Spleen (tissue), 11 donors: Measurements from ENCODE around the gene HEATR3. TPM values are rescaled to one million over a fixed set of nuclear protein-coding genes. Genes with fewer than 3 reads are reported as not detected.
A peak's percentile ranks its signal among the peaks of the same experiment; 100 is the strongest.

ENCODE experiments used
- DNase-seq: peaks from one replicate; pipeline ENCODE4 v3.0.0-alpha.2; 2020
- H3K27ac ChIP-seq, 8 donors: fragments of 200-600 bp; sonication (generic) in 7 of 8; 1 replicate in 4 of 8; 2 replicates in 4 of 8; pipeline versions ENCODE4 v1.5.0 to v1.8.0; 2016 to 2021; ENCODE audit warnings: inconsistent platforms in 4 of 8, mild to moderate bottlenecking in 4 of 8, moderate library complexity in 1 of 8
- H3K27me3 ChIP-seq, 7 donors: fragments of 200-600 bp; sonication (generic) in 6 of 7; replicated peaks in 1 of 7; 1 replicate in 4 of 7; 2 replicates in 3 of 7; pipeline versions ENCODE4 v1.5.0 to v1.8.0; 2016 to 2021; ENCODE audit warnings: inconsistent platforms in 3 of 7, mild to moderate bottlenecking in 1 of 7
- H3K36me3 ChIP-seq, 6 donors: fragments of 200-600 bp; sonication (generic) in 5 of 6; 1 replicate in 4 of 6; 2 replicates in 2 of 6; pipeline versions ENCODE4 v1.5.0 to v1.8.0; 2016 to 2021; ENCODE audit warnings: inconsistent platforms in 2 of 6
- H3K4me1 ChIP-seq, 6 donors: fragments of 200-600 bp; sonication (generic) in 5 of 6; 1 replicate in 3 of 6; 2 replicates in 3 of 6; pipeline versions ENCODE4 v1.5.0 to v1.8.0; 2016 to 2021; ENCODE audit warnings: inconsistent platforms in 3 of 6
- H3K4me3 ChIP-seq, 8 donors: fragments of 200-600 bp; sonication (generic) in 7 of 8; 1 replicate in 4 of 8; 2 replicates in 4 of 8; pipeline versions ENCODE4 v1.5.0 to v1.8.0; 2016 to 2021; ENCODE audit warnings: inconsistent platforms in 4 of 8, mild to moderate bottlenecking in 4 of 8, moderate library complexity in 2 of 8
- H3K9me3 ChIP-seq, 8 donors: fragments of 200-600 bp; sonication (generic) in 7 of 8; 1 replicate in 4 of 8; 2 replicates in 4 of 8; pipeline versions ENCODE4 v1.5.0 to v1.8.0; 2016 to 2021; ENCODE audit warnings: inconsistent platforms in 4 of 8
- POLR2A ChIP-seq, 3 donors: fragments of 450-650 bp; IDR thresholded peaks; one replicate each; pipeline ENCODE4 v1.5.1; 2017; ENCODE audit warnings: antibody characterized with exemption in 3 of 3, mild to moderate bottlenecking in 1 of 3
- POLR2AphosphoS5 ChIP-seq, 3 donors: sonication (generic); formaldehyde crosslinking; IDR thresholded peaks; one replicate each; pipeline ENCODE4 v1.5.1; 2017; ENCODE audit warnings: antibody characterized with exemption in 3 of 3
- WGBS, 5 donors: extraction: QIAGEN DNeasy Blood & Tissue Kit in 3 of 5; methylation state at CpG; one replicate each; pipeline versions ENCODE4 v1.1.5 to v1.1.7; 2013 to 2018; 5-methylcytosine and 5-hydroxymethylcytosine counted together
- intact Hi-C: fragments of 100-400 bp; cut with DNase I; formaldehyde crosslinking; loops from one replicate; pipeline ENCODE4 v1.15.0; 2023; ENCODE audit warnings: low total_unique reads
- polyA plus RNA-seq, 3 donors: library from polyadenylated mRNA; stranded (reverse); fragments of 200-250 nt; gene quantifications; one replicate each; pipeline ENCODE4 v1.2.1, GENCODE V29; 2013
- total RNA-seq, 7 donors: library from RNA; depleted of rRNA in 3 of 7; stranded (reverse); fragments of >200 nt in 3 of 7; fragmentation: NEBNext Ultra II Directional in 4 of 7; extraction: Animal tissue kit (Norgen Biotek cat#: 25700) in 4 of 7; gene quantifications; one replicate each; pipeline versions ENCODE4 v1.1.0 to v1.2.1, GENCODE V29; 2016 to 2021
- TF ChIP-seq, protein P1 (sequence below), 11 experiments: fragments of 200-600 bp in 7 of 11; fragments of 450-650 bp in 4 of 11; sonication (generic) in 4 of 11; IDR thresholded peaks in 8 of 11; conservative IDR thresholded peaks in 3 of 11; 1 replicate in 7 of 11; 2 replicates in 4 of 11; pipeline versions ENCODE4 v1.4.0 to v1.8.0; 2016 to 2021; ENCODE audit warnings: antibody characterized with exemption in 11 of 11, inconsistent platforms in 4 of 11, mild to moderate bottlenecking in 1 of 11
- donor health status: healthy with polysubstance abuse.
- donor health status: DM: no; HTN: no; CAD: no; lungs with moderate emphysema.
- donor health status: DM: no; HTN: no; CAD: no.
- donor health status: Bipolar disorder and iron deficiency.
- donor health status: healthy.
- donor health status: DM: no; HTN: no; CAD: no.
- donor health status: DM: yes; HTN: yes; CAD: no.

HEATR3 gene
- total and polyA plus RNA-seq, 10 donors: 8.3 to 40.8 (median 23.6) TPM

DNA sequence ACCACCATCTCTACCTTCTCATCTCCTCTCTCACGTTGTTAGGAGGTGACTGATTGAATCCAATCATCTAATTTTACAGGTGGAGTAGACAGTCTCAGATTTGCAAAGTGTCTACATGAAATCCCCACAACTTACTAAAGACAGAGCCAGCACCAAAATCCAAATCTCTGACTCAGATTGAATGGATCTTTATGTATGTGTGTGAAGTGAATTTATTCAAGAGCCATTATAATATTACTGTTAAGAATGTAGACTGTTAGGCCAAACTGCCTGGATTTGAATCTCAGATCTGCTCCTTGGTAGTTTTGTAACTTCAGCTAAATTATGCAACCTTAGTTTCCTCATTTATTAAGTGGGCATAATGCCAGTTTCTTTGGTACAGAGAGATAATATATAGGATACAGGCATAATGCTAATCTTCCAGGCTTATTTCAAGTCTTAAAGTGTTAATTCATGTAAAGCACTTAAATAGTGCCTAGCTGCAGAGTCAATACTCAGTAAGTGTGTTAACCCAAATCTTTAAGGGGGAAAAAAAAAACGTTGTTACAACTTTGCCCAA, 28.0 kb upstream of the HEATR3 start:
- Histone ChIP-seq H3K27me3 (no peaks in the 10 kb centered on the region), H3K27ac (peak overlapping the region in 7 of 8 donors; percentile 62 to 91 (median 78)), H3K4me3 (peak overlapping the region in 1 of 8 donors; percentile 36), H3K4me1 (peaks cover 0 to 41% (median 27%) of the 10 kb centered on the region in 6 donors), H3K36me3 (peaks cover 4 to 49% (median 31%) of the 10 kb centered on the region in 6 donors), H3K9me3 (no peaks in the 10 kb centered on the region)
- no peak for TF ChIP-seq POLR2A (IDR thresholded peaks at IDR 0.05)
- TF ChIP-seq, protein P1, sequence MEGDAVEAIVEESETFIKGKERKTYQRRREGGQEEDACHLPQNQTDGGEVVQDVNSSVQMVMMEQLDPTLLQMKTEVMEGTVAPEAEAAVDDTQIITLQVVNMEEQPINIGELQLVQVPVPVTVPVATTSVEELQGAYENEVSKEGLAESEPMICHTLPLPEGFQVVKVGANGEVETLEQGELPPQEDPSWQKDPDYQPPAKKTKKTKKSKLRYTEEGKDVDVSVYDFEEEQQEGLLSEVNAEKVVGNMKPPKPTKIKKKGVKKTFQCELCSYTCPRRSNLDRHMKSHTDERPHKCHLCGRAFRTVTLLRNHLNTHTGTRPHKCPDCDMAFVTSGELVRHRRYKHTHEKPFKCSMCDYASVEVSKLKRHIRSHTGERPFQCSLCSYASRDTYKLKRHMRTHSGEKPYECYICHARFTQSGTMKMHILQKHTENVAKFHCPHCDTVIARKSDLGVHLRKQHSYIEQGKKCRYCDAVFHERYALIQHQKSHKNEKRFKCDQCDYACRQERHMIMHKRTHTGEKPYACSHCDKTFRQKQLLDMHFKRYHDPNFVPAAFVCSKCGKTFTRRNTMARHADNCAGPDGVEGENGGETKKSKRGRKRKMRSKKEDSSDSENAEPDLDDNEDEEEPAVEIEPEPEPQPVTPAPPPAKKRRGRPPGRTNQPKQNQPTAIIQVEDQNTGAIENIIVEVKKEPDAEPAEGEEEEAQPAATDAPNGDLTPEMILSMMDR (IDR thresholded peaks at IDR 0.05 in 8 of 11, conservative IDR thresholded peaks at IDR 0.05 in 3 of 11): no peak
- intact Hi-C loops: no loop called here
- DNase-seq: no peak
- WGBS, 5 donors: 32 to 43% (median 38%) methylated on average over 2 of the region's 2 CpGs

DNA sequence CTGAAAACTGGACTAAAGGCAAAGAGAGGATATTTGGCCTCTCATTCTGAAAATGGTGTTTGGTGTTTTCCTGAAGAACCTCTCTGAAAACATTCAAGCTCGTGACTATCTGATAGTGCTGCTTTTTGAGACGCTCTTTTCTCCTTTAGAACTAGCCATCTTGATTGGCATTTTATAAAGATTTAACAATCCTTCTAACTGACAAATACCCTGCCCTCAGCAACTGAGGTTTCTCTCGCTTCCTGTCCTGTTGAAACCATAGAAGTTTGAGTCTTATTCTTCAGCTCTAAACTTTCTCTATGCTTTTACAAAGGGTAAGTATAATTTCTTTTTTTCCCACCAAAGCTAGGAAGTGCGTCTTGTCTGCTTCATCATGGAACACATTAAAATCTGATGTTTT, 27.5 kb upstream of the HEATR3 start:
- Histone ChIP-seq H3K4me3 (peak overlapping the region in 1 of 8 donors; percentile 36), H3K27ac (peak overlapping the region; percentile 58 to 91 (median 73)), H3K27me3 (no peaks in the 10 kb centered on the region), H3K4me1 (peaks cover 0 to 41% (median 27%) of the 10 kb centered on the region in 6 donors), H3K9me3 (no peaks in the 10 kb centered on the region), H3K36me3 (peaks cover 3 to 44% (median 28%) of the 10 kb centered on the region in 6 donors)
- TF ChIP-seq POLR2AphosphoS5 (IDR thresholded peaks at IDR 0.05): no peak
- TF ChIP-seq POLR2A (IDR thresholded peaks at IDR 0.05): no peak
- TF ChIP-seq, protein P1 (IDR thresholded peaks at IDR 0.05 in 8 of 11, conservative IDR thresholded peaks at IDR 0.05 in 3 of 11): no peak
- intact Hi-C loops: no loop called here
- 38 to 58% (median 50%) methylated on average over 4 of the region's 4 CpGs for WGBS, 5 donors
- DNase-seq: no peak

DNA sequence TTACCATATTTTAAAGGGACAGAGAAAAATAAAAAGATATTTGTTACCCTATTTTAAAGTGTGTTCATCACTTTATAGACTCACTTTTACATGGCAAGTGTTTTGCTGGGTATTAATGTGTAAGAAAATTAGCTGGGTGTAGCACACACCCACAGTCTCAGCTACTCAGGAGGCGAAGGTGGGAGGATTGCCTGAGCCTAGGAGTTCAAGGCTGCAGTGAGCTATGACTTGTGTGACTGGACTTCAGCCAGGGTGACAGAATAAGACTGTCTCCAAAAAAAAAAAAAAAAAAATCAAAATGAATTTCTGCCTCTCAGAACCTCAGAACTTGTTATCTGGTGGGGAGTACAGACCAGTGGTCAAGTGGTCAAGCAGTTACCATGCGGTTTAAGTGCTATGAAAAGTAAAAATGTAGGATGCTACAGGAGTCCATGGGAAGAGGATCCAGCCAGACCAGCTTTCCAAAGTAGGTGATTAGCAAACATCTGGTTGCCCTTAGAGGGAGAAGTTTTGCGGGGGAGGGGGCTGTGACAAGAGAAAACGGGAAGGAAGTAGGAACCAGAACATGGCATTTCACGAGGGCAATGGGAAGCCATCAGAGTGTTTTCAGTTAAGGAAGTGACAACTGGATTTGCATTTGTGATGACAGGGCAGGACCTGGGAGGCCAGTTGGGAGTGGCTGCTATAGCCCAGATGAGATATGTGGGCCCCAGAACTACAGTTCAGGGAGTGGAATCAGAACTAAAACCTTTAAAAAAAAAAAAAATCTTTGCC, 26.8 kb upstream of the HEATR3 start:
- no peak for DNase-seq
- H3K9me3 ChIP-seq: no peaks in the 10 kb centered on the region
- TF ChIP-seq POLR2AphosphoS5 (IDR thresholded peaks at IDR 0.05) (peak in 1 of 3 donors; percentile 80), POLR2A (IDR thresholded peaks at IDR 0.05) (no peak)
- peak overlapping the region in 1 of 8 donors; percentile 36 for H3K4me3 ChIP-seq
- H3K27ac ChIP-seq: peak overlapping the region; percentile 58 to 91 (median 73)
- H3K4me1 ChIP-seq: peaks cover 0 to 41% (median 27%) of the 10 kb centered on the region in 6 donors
- peaks cover 0 to 37% (median 22%) of the 10 kb centered on the region in 6 donors for H3K36me3 ChIP-seq
- H3K27me3 ChIP-seq: no peaks in the 10 kb centered on the region
- 33 to 43% (median 37%) methylated on average over 5 of the region's 5 CpGs for WGBS, 5 donors
- intact Hi-C loops: no loop called here

DNA sequence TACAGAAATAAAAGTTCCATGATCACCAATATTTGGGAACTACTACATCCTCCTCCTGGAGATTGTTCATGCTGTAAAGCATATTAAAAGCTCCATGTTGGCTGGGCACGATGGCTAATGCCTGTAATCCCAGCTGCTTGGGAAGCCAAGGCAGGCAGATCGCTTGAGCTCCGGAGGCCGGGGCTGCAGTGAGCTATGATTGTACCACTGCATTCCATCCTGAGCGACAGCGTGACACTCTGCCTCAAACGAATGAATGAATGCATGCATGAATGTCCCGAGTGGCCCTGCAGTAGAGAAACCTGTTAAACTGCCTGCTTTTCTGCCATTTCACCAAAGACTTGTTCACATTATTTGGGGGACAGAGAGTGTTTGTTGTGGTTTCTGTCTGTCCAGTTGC, 25.8 kb upstream of the HEATR3 start:
- DNase-seq: no peak

More for the DNA sequence above, 25.8 kb upstream of the HEATR3 start:
- Histone ChIP-seq H3K27ac (peak overlapping the region in 6 of 8 donors; percentile 66 to 91 (median 79)), H3K4me1 (peaks cover 0 to 41% (median 27%) of the 10 kb centered on the region in 6 donors), H3K27me3 (no peaks in the 10 kb centered on the region), H3K9me3 (no peaks in the 10 kb centered on the region), H3K36me3 (peaks cover 0 to 26% (median 12%) of the 10 kb centered on the region in 6 donors), H3K4me3 (no peak overlapping the region)
- intact Hi-C loops: no loop called here
- WGBS, 5 donors: 83 to 91% (median 89%) methylated on average over 8 of the region's 8 CpGs
- TF ChIP-seq, protein P1 (IDR thresholded peaks at IDR 0.05 in 8 of 11, conservative IDR thresholded peaks at IDR 0.05 in 3 of 11): no peak
- no peak for TF ChIP-seq POLR2A (IDR thresholded peaks at IDR 0.05)
- TF ChIP-seq POLR2AphosphoS5 (IDR thresholded peaks at IDR 0.05): no peak
